Measurements from ENCODE around the gene COMMD1. TPM values are rescaled to one million over a fixed set of nuclear protein-coding genes. Genes with fewer than 3 reads are reported as not detected.

COMMD1 gene
- total RNA-seq, 4 donors from 2014 or later, result 51.8 to 78.6 (median 58.3) TPM

DNA sequence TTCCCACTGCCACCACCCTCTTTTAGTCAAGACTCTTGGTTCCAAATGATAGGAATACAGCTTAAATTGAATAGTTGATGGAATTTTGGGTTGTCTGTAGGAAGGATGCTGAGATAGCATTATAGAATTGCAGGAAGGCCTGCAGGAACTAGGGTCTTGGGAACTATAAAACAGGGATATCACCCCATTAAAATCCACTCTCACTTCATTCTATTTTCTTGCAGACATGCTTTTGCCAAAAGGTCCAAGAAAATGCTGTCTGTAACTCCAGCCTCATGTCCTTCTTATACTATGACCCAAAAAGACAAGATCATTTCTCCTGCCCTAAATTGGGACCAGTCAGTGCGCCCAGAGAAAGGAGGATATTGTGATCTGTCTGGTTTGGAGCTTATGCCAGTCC, 89.1 kb downstream of the COMMD1 start:
- no peak for DNase-seq
- Histone ChIP-seq H3K4me1 (peaks cover 0 to 5% of the 10 kb centered on the region in 2 donors), H3K27ac (no peak overlapping the region), H3K27me3 (no peaks in the 10 kb centered on the region), H3K9me3 (no peaks in the 10 kb centered on the region), H3K4me3 (no peak overlapping the region), H3K36me3 (no peaks in the 10 kb centered on the region)
- ATAC-seq, result no peak
- TF ChIP-seq, protein P1, sequence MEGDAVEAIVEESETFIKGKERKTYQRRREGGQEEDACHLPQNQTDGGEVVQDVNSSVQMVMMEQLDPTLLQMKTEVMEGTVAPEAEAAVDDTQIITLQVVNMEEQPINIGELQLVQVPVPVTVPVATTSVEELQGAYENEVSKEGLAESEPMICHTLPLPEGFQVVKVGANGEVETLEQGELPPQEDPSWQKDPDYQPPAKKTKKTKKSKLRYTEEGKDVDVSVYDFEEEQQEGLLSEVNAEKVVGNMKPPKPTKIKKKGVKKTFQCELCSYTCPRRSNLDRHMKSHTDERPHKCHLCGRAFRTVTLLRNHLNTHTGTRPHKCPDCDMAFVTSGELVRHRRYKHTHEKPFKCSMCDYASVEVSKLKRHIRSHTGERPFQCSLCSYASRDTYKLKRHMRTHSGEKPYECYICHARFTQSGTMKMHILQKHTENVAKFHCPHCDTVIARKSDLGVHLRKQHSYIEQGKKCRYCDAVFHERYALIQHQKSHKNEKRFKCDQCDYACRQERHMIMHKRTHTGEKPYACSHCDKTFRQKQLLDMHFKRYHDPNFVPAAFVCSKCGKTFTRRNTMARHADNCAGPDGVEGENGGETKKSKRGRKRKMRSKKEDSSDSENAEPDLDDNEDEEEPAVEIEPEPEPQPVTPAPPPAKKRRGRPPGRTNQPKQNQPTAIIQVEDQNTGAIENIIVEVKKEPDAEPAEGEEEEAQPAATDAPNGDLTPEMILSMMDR (IDR thresholded peaks at IDR 0.05 in 4 of 5, conservative IDR thresholded peaks at IDR 0.05 in 1 of 5), result no peak
- TF ChIP-seq POLR2A (IDR thresholded peaks at IDR 0.05), result no peak
- in situ Hi-C loops (cut with MboI; ENCODE audit: low sequenced_read_pairs in 4 of 4) (loop anchor here in 2 of 4 donors (10.0 kb wide), 1 partner anchor 420 kb away; no protein-coding TSS in a partner anchor), intact Hi-C loops (cut with DNase I; ENCODE audit: low total_unique reads) (loop anchor here (5.0 kb wide), 1 partner anchor 418 kb away; no protein-coding TSS in a partner anchor)

DNA sequence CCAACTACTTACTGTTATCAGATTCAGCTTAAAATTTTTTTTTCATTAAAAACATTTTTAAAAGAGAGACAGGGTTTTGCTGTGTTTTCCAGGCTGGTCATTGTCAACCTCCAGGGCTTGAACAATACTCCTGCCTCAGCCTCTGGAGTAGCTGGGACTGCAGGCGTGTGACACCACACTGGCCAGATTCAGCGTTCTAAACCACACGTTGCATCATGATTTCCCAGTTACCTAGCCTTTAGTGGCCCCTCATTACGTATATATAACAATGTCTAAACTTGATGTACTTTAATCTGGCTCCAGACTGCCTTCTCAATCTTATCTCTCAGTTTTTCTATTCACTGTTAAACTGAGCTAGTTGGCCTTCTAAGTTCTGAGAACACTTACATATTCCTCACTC, 89.6 kb downstream of the COMMD1 start:
- Histone ChIP-seq H3K27ac (no peak overlapping the region), H3K4me3 (no peak overlapping the region), H3K27me3 (no peaks in the 10 kb centered on the region), H3K9me3 (no peaks in the 10 kb centered on the region), H3K4me1 (peaks cover 0 to 5% of the 10 kb centered on the region in 2 donors), H3K36me3 (no peaks in the 10 kb centered on the region)
- in situ Hi-C loops (cut with MboI; ENCODE audit: low sequenced_read_pairs in 4 of 4), result loop anchor here in 2 of 4 donors (10.0 kb wide), 1 partner anchor 420 kb away; no protein-coding TSS in a partner anchor
- intact Hi-C loops (cut with DNase I; ENCODE audit: low total_unique reads), result no loop called here
- TF ChIP-seq, protein P1 (IDR thresholded peaks at IDR 0.05 in 4 of 5, conservative IDR thresholded peaks at IDR 0.05 in 1 of 5), result no peak
- no peak for TF ChIP-seq POLR2A (IDR thresholded peaks at IDR 0.05)
- DNase-seq, result no peak
- no peak for ATAC-seq

DNA sequence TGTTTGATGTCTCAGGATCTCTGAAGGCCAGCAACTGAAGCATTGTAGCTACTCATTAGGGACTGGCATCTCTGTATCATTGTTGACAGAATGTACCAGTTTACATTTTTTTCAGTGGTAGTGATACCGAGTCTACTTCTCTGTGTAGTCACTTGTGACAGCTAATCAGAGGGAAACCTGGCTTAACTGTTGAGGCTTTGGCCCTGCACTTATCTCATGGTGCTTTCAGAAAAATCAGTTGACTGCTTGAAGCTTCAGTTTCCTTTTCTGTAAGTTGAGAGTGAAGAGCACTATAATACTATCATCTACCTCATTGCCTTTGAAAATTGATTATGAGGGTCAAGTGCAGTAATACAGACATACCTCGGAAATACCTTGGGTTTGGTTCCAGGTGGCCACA, 90.0 kb downstream of the COMMD1 start:
- Histone ChIP-seq H3K36me3 (no peaks in the 10 kb centered on the region), H3K27ac (no peak overlapping the region), H3K4me3 (no peak overlapping the region), H3K27me3 (no peaks in the 10 kb centered on the region), H3K9me3 (no peaks in the 10 kb centered on the region), H3K4me1 (peaks cover 0 to 5% of the 10 kb centered on the region in 2 donors)
- ATAC-seq (no peak), DNase-seq (no peak)
- TF ChIP-seq, protein P1 (IDR thresholded peaks at IDR 0.05 in 4 of 5, conservative IDR thresholded peaks at IDR 0.05 in 1 of 5), result no peak
- TF ChIP-seq POLR2A (IDR thresholded peaks at IDR 0.05), result no peak
- intact Hi-C loops (cut with DNase I; ENCODE audit: low total_unique reads), result no loop called here
- in situ Hi-C loops (cut with MboI; ENCODE audit: low sequenced_read_pairs in 4 of 4), result loop anchor here in 2 of 4 donors (10.0 kb wide), 1 partner anchor 419 kb away; no protein-coding TSS in a partner anchor

DNA sequence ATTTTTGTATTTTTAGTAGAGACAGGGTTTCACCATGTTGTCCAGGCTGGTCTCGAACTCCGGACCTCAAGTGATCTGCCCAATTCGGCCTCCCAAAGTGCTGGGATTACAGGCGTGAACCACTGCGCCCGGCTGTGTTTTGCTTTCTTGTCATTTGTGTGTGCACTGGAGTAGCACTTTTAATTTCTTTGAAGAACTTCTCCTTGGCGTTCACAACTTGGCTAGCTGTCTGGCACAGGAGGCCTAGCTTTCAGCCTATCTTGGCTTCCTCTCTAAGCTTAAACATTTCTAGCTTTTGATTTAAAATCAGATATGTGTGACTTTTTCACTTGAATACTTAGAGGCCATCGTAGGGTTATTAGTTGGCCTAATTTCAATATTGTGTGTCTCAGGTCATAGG, 93.0 kb downstream of the COMMD1 start:
- in situ Hi-C loops (cut with MboI; ENCODE audit: low sequenced_read_pairs in 4 of 4), result loop anchor here in 2 of 4 donors (10.0 kb wide), 1 partner anchor 416 kb away; no protein-coding TSS in a partner anchor
- no peaks in the 10 kb centered on the region for H3K27me3 ChIP-seq
- DNase-seq, result no peak
- no peak overlapping the region for H3K4me3 ChIP-seq
- H3K27ac ChIP-seq, result no peak overlapping the region
- peaks cover 0 to 5% of the 10 kb centered on the region in 2 donors for H3K4me1 ChIP-seq
- intact Hi-C loops (cut with DNase I; ENCODE audit: low total_unique reads), result no loop called here
- TF ChIP-seq, protein P1 (IDR thresholded peaks at IDR 0.05 in 4 of 5, conservative IDR thresholded peaks at IDR 0.05 in 1 of 5), result no peak
- no peak for TF ChIP-seq POLR2A (IDR thresholded peaks at IDR 0.05)
- H3K36me3 ChIP-seq, result peaks cover 0 to 8% of the 10 kb centered on the region in 2 donors
- H3K9me3 ChIP-seq, result no peaks in the 10 kb centered on the region
- ATAC-seq, result no peak

DNA sequence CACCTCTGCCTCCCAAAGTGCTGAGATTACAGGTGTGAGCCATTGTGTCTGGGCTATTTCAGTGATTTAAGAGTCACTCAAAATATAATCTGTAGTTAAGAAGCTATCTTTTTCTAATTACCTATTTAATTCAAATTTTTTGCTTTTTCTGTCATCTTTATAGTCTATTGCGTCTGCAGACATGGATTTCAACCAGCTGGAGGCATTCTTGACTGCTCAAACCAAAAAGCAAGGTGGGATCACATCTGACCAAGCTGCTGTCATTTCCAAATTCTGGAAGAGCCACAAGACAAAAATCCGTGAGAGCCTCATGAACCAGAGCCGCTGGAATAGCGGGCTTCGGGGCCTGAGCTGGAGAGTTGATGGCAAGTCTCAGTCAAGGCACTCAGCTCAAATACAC, 95.1 kb downstream of the COMMD1 start:
- peaks cover 0 to 8% of the 10 kb centered on the region in 2 donors for H3K36me3 ChIP-seq
- in situ Hi-C loops (cut with MboI; ENCODE audit: low sequenced_read_pairs in 4 of 4) (no loop called here), intact Hi-C loops (cut with DNase I; ENCODE audit: low total_unique reads) (no loop called here)
- DNase-seq (no peak), ATAC-seq (no peak)
- H3K4me1 ChIP-seq, result peaks cover 0 to 5% of the 10 kb centered on the region in 2 donors
- no peaks in the 10 kb centered on the region for H3K27me3 ChIP-seq
- H3K27ac ChIP-seq, result no peak overlapping the region
- no peak overlapping the region for H3K4me3 ChIP-seq
- TF ChIP-seq, protein P1 (IDR thresholded peaks at IDR 0.05 in 4 of 5, conservative IDR thresholded peaks at IDR 0.05 in 1 of 5), result no peak
- no peak for TF ChIP-seq POLR2A (IDR thresholded peaks at IDR 0.05)
- H3K9me3 ChIP-seq, result no peaks in the 10 kb centered on the region

Data from gastrocnemius medialis (tissue), 4 donors.